T-helper 1 cell treated with Interleukin-12 subunit alpha and Interleukin-12 subunit beta and Interleukin-4 antibody, amounts not matched to agents 30 ng/mL and 1 ng/mL, for 36 hours (primary cell): ENCODE results near the gene FAT4. TPM values are rescaled to one million over a fixed set of nuclear protein-coding genes. Genes with fewer than 3 reads are reported as not detected.

Experiments
- intact Hi-C: fragments of 100-400 bp; cut with micrococcal nuclease; formaldehyde crosslinking; loops from one replicate; pipeline ENCODE4 v1.15.1; 2024
- total RNA-seq: library from RNA; stranded (reverse); gene quantifications from 2 replicates; pipeline ENCODE4 v1.2.3, GENCODE V29; 2022

FAT4 gene
- not detected in 2 replicates for total RNA-seq

DNA sequence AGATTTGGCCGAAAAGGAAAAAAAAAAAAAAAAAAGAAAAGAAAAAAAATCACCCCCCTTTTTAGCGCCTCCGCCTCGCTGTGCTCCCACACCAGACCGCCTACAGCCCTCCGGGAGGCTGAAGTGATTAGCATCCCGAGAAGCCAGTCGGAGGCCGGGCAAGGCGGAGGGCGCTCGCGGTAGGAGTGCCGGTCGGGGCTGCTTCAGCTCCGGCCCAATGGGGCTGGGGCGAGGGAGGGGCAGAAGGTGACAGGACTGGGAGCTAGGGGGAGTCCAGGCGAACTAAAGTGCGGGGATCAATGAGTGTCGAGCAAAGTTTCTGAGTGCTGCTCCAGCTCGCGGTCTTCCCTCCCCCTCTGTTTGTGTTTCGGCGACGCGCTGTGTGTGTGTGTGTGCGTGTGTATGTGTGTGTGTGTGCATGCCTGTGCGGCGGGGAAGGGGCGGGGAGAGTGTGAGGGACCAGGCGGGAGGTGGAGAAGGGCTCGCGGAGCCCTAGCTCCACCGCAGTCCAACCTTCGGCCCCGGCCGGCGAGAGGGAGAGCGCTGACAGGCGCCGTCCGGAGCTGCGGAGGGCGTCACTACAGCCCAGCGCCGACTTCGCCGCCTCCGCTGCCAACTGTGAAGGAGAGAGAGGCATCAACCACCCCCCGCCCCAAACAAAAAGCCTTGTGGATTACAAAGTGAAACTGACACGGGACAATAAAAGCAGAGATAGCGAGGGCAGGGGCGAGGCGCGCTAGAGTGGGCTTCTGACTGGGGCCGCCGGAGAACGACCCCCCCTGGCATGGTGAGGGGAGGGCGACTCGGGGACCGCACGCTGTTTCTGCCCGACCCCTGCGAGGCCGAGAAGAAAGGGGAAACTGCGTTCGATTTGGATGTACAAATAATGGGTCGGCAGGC is at the start of gene FAT4:
TSS of gene FAT4 (plus strand) at position 280 of the 900 bp plus-strand sequence. CDS start 1,457 bp downstream, outside the sequence.
- intact Hi-C loops: loop anchor here (10.0 kb wide), 1 partner anchor 1290 kb away; no protein-coding TSS in a partner anchor

- intact Hi-C loops: no loop called here
Observed at GRCh38 chr4:125265846-125266245, 48.9 kb upstream of the FAT4 start.

DNA sequence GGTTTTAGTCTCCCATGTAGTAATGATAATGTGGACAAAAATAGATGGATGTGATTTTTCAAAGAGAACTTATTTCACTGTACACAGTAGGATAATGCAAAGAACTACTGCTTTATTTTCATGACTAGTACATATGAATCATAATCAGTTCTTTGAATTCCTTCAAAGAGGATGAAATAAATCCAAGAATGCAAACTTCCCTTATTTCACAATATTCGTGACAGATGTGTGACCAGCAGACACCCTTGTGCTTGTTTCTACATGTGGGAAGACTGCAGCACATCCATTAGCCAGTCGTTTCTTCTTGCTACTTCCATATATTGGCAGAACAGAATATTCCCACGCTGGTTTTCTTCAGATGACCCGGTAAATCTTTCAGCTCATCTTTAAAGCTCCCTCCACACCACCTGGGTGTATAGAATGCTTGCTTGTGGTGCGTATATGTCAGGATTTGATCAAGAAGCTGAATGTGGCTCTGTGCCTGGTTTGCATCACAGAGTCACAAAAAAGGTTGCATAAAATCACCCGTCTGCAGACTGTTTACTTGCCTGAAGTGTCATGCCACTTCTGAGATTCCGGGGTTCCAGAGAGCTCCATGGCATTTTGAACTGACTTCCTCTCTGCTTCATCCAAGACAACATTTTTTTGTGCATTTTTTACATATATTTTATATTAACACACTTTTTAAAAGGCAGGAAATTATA is 47.7 kb upstream of the FAT4 start:
- intact Hi-C loops: no loop called here

DNA sequence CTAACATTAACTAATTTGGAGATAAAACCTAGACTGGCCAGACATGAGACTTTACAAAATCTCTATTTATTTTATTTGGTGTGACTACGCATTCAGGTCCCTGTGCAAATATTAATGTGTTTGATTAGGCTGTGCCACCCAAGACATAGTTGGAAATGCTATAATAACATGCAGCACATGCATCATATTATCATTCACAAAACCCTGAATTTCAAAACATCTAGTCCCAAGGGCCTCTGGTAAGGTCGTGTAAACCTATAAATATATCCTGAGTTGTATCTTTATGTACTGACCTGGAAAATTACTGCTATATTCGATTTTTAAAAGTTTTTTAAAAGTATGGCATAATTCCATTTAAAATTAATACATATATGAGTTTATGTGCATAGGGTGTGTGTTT is 47.1 kb upstream of the FAT4 start:
- intact Hi-C loops: no loop called here

- intact Hi-C loops: no loop called here
Observed at GRCh38 chr4:125268068-125268755, 46.5 kb upstream of the FAT4 start.

GRCh38 chr4:125276811-125277210 is 37.9 kb upstream of the FAT4 start:
- intact Hi-C loops: no loop called here

DNA sequence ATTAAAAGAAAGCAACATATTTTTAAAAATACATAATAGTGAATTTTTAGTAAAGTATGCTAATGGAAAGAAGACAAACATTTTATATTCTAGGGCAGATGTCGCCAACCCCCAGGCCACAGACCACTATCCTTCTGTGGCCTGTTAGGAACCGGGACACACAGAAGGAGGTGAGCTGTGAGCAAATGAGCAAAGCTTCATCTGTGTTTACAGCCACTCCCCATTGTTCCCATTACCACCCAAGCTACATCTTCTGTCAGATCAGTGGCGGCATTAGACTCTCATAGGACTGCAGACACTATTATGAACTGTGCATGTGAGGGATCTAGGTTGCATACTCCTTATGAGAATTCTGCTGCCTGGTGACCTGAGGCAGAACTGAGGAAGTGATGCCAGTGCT is 37.0 kb upstream of the FAT4 start:
- intact Hi-C loops: no loop called here

DNA sequence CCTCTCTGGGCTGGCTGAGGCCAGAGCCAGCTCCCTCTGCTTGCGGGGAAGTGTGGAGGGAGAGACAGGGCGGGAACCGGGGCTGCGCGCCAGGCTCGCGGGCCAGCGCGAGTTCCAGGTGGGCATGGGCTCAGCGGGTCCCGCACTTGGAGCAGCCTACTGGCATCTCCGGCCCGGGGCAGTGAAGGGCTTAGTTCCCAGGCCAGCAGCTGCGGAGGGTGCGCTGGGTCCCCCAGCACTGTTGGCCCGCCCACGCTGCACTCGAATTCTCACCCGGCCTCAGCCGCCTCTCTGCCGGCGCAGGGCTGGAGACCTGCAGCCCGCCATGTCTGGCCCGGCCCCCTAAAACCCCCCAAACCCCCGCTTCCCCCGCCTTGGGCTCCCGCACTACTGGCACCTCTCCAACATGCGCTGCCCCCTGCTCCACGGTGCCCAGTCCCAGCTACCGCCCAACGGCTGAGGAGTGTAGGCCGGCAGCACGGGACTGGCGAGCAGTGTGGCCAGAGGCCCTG is 33.8 kb upstream of the FAT4 start:
- intact Hi-C loops: no loop called here

DNA sequence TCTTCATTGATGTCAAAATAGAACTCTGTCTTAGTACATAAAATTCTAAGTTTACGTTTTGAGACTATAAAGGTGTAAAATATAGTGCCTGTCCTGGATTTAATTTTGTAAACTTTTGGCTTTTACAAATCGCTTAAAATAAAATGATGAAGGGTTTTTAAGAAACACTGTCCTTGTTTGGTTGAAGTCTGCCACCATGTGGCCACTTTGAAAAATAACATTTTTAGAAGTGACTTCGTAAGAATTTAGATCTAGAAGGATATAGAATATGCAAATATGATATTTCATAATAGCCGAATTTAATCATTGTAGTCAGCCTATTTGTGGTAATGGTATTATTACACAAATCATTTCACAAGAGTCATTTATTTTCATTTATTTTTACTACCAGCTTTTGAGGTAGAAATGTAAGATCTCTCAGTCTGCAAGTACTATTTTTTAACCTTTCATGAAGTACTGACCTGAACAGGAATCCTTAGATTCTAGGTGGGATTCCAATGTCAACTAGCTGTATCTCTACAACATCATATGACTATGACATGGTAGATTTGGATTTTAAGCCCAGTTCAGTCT is 31.0 kb upstream of the FAT4 start:
- intact Hi-C loops: loop anchor here (1.0 kb wide), 1 partner anchor 949 kb away; no protein-coding TSS in a partner anchor

DNA sequence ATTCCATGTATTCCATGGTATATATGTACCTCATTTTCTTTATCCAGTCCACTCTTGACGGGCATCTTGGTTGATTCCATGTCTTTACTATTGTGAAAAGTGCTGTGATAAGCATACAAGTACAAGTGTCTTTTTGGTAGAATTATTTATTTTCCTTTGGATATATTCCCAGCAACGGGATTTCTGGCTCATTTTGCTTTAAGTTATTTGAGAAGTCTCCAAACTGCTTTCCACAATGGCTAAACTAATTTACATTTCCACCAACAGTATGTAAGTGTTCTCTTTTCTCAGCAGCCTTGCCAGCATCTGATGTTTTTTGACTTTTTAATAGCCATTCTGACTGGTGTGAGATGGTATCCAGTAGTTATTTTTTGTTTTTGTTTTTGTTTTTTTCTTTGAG is 17.6 kb upstream of the FAT4 start:
- intact Hi-C loops: no loop called here

- intact Hi-C loops: no loop called here
Observed at GRCh38 chr4:125303058-125303457, 11.7 kb upstream of the FAT4 start.

DNA sequence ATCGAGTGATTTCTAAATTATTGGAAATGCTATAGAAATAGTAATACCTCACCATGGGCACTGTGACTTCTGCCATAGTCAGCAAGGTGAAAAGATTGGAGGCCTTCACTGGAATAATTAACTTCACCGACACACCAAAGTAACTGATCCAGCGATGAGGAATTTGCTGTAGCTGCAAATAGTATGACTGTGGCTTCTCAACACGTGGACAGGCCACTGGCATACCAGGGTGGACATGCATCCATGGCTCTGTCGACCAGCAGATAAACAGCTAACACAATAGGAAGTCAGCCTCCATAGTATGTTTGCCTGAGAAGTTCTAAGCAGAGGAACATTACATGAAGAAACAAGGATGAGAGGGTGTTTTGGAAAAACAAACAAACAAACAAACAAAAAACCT is 10.9 kb upstream of the FAT4 start:
- intact Hi-C loops: no loop called here

- intact Hi-C loops: no loop called here
Observed at GRCh38 chr4:125306112-125306511, 8.6 kb upstream of the FAT4 start.

GRCh38 chr4:125306533-125306932 is 8.2 kb upstream of the FAT4 start:
- intact Hi-C loops: no loop called here

- intact Hi-C loops: loop anchor here (10.0 kb wide), 1 partner anchor 1293 kb away; no protein-coding TSS in a partner anchor
Observed at GRCh38 chr4:125311503-125311902, 3.3 kb upstream of the FAT4 start.

- intact Hi-C loops: loop anchor here (1.0 to 10.0 kb wide), 2 partner anchors 429 to 1291 kb away; no protein-coding TSS in a partner anchor
Observed at GRCh38 chr4:125313497-125313896, 1.3 kb upstream of the FAT4 start.

DNA sequence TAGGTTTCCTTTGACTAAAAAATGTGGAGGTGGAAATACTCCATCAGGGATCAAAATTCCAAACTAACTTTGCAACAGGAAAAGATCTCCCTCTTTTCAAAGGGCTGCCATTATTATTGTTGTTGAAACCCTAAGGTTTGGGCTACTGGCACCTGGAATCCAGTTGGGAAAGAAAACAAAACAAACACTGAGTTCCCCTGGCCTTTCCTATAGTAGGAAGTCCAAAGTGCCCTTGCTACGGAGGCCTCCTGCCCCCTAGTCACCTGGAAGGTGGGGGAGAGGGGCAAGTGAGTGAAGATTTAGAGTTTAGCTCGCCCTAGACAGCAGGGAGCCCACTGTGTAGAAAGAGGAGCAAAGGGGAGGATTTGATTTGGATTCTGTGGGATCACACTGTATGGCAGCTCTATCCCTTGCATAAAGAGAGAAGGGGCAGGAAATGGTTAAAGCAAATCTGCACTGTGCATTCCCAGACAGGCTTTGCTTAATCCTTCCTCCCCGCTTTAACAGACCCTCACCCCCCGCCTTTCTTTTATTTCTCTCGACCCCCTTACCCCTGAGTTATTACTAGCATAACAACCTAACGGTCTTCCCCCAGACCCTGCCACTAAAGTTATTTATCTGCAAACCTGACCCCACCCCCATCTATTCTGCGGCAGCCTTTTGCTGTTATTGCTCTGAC is 627 bp upstream of the FAT4 start:
- intact Hi-C loops: loop anchor here (1.0 to 10.0 kb wide), 2 partner anchors 428 to 1291 kb away; no protein-coding TSS in a partner anchor

- intact Hi-C loops: loop anchor here (10.0 kb wide), 1 partner anchor 1289 kb away; no protein-coding TSS in a partner anchor
Observed at GRCh38 chr4:125315576-125316400, 1.0 kb downstream of the FAT4 start.

DNA sequence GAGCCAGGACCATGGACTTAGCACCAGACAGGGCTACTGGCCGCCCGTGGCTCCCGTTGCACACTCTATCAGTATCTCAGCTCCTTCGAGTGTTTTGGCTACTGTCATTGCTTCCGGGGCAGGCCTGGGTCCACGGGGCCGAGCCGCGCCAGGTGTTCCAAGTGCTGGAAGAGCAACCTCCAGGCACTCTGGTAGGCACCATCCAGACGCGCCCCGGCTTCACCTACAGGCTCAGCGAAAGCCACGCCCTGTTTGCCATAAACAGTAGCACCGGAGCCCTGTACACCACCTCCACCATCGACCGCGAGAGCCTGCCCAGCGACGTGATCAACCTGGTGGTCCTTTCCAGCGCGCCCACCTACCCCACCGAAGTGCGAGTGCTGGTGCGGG is 1.6 kb downstream of the FAT4 start:
- intact Hi-C loops: loop anchor here (10.0 kb wide), 1 partner anchor 1288 kb away; no protein-coding TSS in a partner anchor
